Measurements from ENCODE around the gene C2orf49. TPM values are rescaled to one million over a fixed set of nuclear protein-coding genes. Genes with fewer than 3 reads are reported as not detected.

The C2orf49 gene
- total and polyA plus RNA-seq, 9 of the 15 experiments (the other 6 are each of a cell fraction or from before 2014, with no cell fraction given): 17.9 to 38.2 (median 25.6) TPM

DNA sequence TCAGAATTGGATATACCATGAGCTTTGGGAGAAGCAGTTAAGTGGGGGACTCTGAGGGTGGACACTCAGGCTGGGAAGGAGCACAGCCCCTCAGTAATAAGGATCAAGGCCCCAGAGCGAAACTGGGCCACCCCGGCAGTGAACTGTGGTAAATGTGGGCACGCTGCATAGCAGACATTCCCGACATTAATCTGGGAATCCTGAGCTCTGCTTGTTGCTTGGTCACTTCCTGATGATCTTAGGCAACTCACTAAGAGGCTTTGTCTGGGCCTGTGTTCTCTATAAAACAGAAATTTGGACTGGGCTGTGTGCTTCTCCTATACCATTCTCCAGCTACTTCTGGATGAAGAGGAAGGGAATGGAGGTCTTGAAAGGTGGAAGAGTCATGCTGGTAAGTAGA is 12.6 kb upstream of the C2orf49 start:
- WGBS (ENCODE audit: insufficient coverage, low coverage, missing lambda C conversion rate): 83% methylated on average over 4 of the region's 4 CpGs
- H3K79me2 ChIP-seq (ENCODE audit: control insufficient read depth, insufficient read depth, low read length): peaks cover 87% of the 10 kb centered on the region
- peaks cover 8 to 25% of the 10 kb centered on the region in 2 experiments; a peak in 4 of 5 replicates for H3K4me1 ChIP-seq (replicated peaks in 1 of 2; ENCODE audit: control insufficient read depth in 2 of 2, insufficient read depth in 2 of 2, low read length in 2 of 2)
- ChIA-PET CTCF (ENCODE audit: low intra/inter-chr PET ratio) (no interaction called here), POLR2A (interaction anchor here (0.6 to 0.7 kb wide), 2 partner anchors 219 to 683 kb away, joined by 3 read pairs; no protein-coding TSS in a partner anchor)
- no peaks in the 10 kb centered on the region for H3K9me3 ChIP-seq (replicated peaks; ENCODE audit: control insufficient read depth, insufficient read depth, low read depth, low read length)
- H3K27ac ChIP-seq (ENCODE audit: extremely low read depth, low read depth, low read length): no peak overlapping the region
- H3K36me3 ChIP-seq (ENCODE audit: control insufficient read depth, insufficient read depth, low read length): peaks cover 26% of the 10 kb centered on the region; the same call in 2 of the 3 replicates
- no peaks in the 10 kb centered on the region for H3K27me3 ChIP-seq (ENCODE audit: control insufficient read depth in 2 of 2, insufficient read depth in 2 of 2, low read length in 2 of 2)
- BruUV-seq (replicated peaks): no TSS peak
- no peak for DNase-seq (ENCODE audit: extremely low read depth in 1 of 4, low spot score in 3 of 4)
- ATAC-seq: no peak
- peak overlapping the region in 1 of 2 experiments; percentile 45; a peak in 1 of 4 replicates for H3K9ac ChIP-seq (ENCODE audit: insufficient read depth in 1 of 2, low read depth in 2 of 2, low read length in 2 of 2)
- in situ Hi-C loops (cut with MboI): no loop called here
- intact Hi-C loops (cut with micrococcal nuclease): no loop called here
- H4K20me1 ChIP-seq (replicated peaks; ENCODE audit: control insufficient read depth, insufficient read depth, low read length): 0 out of 2 replicates have a peak, but pooled peaks cover 7% of the 10 kb centered on the region
- no peak for FAIRE-seq
- no peak overlapping the region for H2AFZ ChIP-seq (ENCODE audit: low read depth, low read length)
- no peak overlapping the region for H3K4me2 ChIP-seq (ENCODE audit: insufficient read depth, low read length)
- peaks cover 3% of the 10 kb centered on the region for H3K9me1 ChIP-seq (ENCODE audit: control insufficient read depth, insufficient read depth, low read length)
- H3K4me3 ChIP-seq: no peak overlapping the region
- TF ChIP-seq NFIC (IDR thresholded peaks at IDR 0.05): no peak
- no peak for TF ChIP-seq NEUROD1 (IDR thresholded peaks at IDR 0.05; ENCODE audit: borderline replicate concordance, low read depth, low read length, partially characterized antibody)
- TF ChIP-seq TAF7 (tag; IDR thresholded peaks at IDR 0.05): no peak
- no peak for TF ChIP-seq ZNF174 (CRISPR knock-in tag; IDR thresholded peaks at IDR 0.05)
- TF ChIP-seq, protein P1, sequence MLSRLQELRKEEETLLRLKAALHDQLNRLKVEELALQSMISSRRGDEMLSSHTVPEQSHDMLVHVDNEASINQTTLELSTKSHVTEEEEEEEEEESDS (CRISPR knock-in tag; IDR thresholded peaks at IDR 0.05): no peak
- TF ChIP-seq, protein P2, sequence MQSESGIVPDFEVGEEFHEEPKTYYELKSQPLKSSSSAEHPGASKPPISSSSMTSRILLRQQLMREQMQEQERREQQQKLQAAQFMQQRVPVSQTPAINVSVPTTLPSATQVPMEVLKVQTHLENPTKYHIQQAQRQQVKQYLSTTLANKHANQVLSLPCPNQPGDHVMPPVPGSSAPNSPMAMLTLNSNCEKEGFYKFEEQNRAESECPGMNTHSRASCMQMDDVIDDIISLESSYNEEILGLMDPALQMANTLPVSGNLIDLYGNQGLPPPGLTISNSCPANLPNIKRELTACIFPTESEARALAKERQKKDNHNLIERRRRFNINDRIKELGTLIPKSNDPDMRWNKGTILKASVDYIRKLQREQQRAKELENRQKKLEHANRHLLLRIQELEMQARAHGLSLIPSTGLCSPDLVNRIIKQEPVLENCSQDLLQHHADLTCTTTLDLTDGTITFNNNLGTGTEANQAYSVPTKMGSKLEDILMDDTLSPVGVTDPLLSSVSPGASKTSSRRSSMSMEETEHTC (IDR thresholded peaks at IDR 0.05): no peak
- no peak for TF ChIP-seq PTRF (tag; IDR thresholded peaks at IDR 0.05)
- TF ChIP-seq E2F3 (CRISPR knock-in tag; IDR thresholded peaks at IDR 0.05): no peak
- TF ChIP-seq HMG20B (CRISPR knock-in tag; IDR thresholded peaks at IDR 0.05): no peak
- no peak for TF ChIP-seq LCOR (CRISPR knock-in tag; IDR thresholded peaks at IDR 0.05)
- TF ChIP-seq, protein P3, sequence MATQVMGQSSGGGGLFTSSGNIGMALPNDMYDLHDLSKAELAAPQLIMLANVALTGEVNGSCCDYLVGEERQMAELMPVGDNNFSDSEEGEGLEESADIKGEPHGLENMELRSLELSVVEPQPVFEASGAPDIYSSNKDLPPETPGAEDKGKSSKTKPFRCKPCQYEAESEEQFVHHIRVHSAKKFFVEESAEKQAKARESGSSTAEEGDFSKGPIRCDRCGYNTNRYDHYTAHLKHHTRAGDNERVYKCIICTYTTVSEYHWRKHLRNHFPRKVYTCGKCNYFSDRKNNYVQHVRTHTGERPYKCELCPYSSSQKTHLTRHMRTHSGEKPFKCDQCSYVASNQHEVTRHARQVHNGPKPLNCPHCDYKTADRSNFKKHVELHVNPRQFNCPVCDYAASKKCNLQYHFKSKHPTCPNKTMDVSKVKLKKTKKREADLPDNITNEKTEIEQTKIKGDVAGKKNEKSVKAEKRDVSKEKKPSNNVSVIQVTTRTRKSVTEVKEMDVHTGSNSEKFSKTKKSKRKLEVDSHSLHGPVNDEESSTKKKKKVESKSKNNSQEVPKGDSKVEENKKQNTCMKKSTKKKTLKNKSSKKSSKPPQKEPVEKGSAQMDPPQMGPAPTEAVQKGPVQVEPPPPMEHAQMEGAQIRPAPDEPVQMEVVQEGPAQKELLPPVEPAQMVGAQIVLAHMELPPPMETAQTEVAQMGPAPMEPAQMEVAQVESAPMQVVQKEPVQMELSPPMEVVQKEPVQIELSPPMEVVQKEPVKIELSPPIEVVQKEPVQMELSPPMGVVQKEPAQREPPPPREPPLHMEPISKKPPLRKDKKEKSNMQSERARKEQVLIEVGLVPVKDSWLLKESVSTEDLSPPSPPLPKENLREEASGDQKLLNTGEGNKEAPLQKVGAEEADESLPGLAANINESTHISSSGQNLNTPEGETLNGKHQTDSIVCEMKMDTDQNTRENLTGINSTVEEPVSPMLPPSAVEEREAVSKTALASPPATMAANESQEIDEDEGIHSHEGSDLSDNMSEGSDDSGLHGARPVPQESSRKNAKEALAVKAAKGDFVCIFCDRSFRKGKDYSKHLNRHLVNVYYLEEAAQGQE (IDR thresholded peaks at IDR 0.05; ENCODE audit: borderline replicate concordance): no peak
- TF ChIP-seq, protein P3 (CRISPR knock-in tag; IDR thresholded peaks at IDR 0.05; ENCODE audit: low read depth): no peak
- no peak for TF ChIP-seq HNRNPK (IDR thresholded peaks at IDR 0.05; ENCODE audit: low read depth, low read length, poor library complexity, severe bottlenecking)
- TF ChIP-seq POU5F1 (IDR thresholded peaks at IDR 0.05; ENCODE audit: borderline replicate concordance, low read depth, low read length, partially characterized antibody): no peak
- no peak for TF ChIP-seq GATAD2A (IDR thresholded peaks at IDR 0.05)

Measured in K562 (cell line).